AG04449 (cell line): ENCODE data around the gene SPAG17.
A peak's percentile ranks its signal among the peaks of the same experiment; 100 is the strongest.

Experiments used
- CTCF ChIA-PET: fragments of 350-600 bp; formaldehyde crosslinking; extraction: SDS; loops from one replicate; lab custom pipeline; 2021; ENCODE audit warnings: antibody characterized with exemption; lab: Yijun Ruan, JAX
- POLR2A ChIA-PET: fragments of 400-600, 350-600 bp; formaldehyde crosslinking; extraction: SDS; loops from one replicate; lab custom pipeline; 2020; ENCODE audit warnings: antibody characterized with exemption, inconsistent platforms; lab: Yijun Ruan, JAX
- DNase-seq: peaks from one replicate; pipeline ENCODE4 v3.0.0-alpha.2; 2010; ENCODE audit warnings: low read depth, low spot score
- H3K4me3 ChIP-seq: 2 replicates; pipeline ENCODE4 v1.5.1; 2011; ENCODE audit warnings: low read depth, mild to moderate bottlenecking, control low read depth, low read length
- TF ChIP-seq, protein P1 (sequence below): IDR thresholded peaks from one replicate; pipeline ENCODE4 v1.5.1; 2011; ENCODE audit warnings: mild to moderate bottlenecking, moderate library complexity, low read length, control low read depth, inconsistent platforms; ENCODE audit not compliant: insufficient read depth; ENCODE audit errors: missing control alignments

The SPAG17 gene

DNA sequence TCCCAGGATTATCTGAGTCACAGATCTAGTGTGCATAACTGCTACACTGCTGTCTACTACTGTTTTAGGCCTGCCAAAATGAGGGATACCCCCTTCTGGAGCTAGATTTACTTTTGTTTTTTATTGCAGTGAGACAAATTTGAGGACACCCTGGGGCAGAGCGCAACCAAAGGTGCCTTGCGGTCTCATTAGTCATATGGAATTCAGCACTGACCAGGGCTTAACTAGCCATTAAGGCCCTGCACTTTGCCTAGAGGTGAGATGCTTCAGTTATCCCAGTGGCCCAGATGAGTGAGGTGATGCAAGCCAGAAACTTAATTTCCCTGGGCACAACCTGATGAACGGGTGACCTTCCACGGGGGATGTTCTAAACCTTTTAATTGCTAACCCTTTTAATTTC is 998 bp upstream of the SPAG17 start:
- no peak for DNase-seq
- TF ChIP-seq, protein P1, sequence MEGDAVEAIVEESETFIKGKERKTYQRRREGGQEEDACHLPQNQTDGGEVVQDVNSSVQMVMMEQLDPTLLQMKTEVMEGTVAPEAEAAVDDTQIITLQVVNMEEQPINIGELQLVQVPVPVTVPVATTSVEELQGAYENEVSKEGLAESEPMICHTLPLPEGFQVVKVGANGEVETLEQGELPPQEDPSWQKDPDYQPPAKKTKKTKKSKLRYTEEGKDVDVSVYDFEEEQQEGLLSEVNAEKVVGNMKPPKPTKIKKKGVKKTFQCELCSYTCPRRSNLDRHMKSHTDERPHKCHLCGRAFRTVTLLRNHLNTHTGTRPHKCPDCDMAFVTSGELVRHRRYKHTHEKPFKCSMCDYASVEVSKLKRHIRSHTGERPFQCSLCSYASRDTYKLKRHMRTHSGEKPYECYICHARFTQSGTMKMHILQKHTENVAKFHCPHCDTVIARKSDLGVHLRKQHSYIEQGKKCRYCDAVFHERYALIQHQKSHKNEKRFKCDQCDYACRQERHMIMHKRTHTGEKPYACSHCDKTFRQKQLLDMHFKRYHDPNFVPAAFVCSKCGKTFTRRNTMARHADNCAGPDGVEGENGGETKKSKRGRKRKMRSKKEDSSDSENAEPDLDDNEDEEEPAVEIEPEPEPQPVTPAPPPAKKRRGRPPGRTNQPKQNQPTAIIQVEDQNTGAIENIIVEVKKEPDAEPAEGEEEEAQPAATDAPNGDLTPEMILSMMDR = no peak
- ChIA-PET CTCF (no interaction called here), POLR2A (no interaction called here)
- H3K4me3 ChIP-seq = no peak overlapping the region

DNA sequence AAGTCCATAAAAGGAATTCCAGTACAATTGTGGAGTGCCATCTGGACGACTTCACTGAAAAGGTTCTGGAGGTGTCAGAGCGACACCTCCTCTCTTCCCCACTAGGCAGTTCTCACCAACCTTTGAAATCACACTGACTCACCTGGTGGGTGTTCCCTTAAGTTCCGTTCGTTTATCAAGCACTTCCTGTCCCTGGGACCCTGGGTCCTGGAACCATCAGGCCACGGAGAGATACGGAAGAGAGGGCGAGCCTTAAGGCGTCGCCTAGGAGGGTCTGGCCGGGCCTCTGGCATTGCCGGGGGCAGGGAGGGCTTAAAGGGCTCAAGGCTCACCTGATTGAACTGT is 317 bp downstream of the SPAG17 start:
- TF ChIP-seq, protein P1 = no peak
- peak overlapping the region; percentile 54 for H3K4me3 ChIP-seq
- POLR2A ChIA-PET = no interaction called here
- no peak for DNase-seq
- CTCF ChIA-PET = interaction anchor here (1.3 kb wide), 1 partner anchor 12 kb away, joined by 3 read pairs; no protein-coding TSS in a partner anchor

GRCh38 chr1:118183586-118183985 is 1.4 kb downstream of the SPAG17 start:
- no peak for DNase-seq
- TF ChIP-seq, protein P1 = no peak
- POLR2A ChIA-PET = no interaction called here
- H3K4me3 ChIP-seq = no peak overlapping the region
- CTCF ChIA-PET = no interaction called here

GRCh38 chr1:118177998-118178397 is 7.0 kb downstream of the SPAG17 start:
- POLR2A ChIA-PET = no interaction called here

DNA sequence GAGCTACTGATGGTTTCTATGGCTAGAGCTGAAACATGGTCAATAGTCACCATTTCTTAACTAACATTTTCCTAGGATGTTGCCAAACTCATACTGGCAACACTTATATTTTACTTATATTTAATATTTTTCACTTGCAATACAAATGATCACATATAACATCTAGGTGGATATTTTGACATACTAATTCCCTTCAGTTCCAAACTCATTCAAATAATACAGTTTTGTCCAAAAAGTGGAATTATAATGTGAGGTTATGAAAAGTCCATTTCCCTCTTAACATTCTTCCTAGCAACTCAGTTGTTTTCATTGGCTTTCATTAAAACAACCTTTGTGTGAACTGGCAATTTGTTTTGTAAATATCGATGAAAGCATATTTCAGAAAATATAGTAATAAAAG is 16.0 kb downstream of the SPAG17 start:
- no peak overlapping the region for H3K4me3 ChIP-seq
- TF ChIP-seq, protein P1 = no peak
- ChIA-PET CTCF (interaction anchor here (1.4 kb wide), 1 partner anchor 17 kb away, joined by 4 read pairs; no protein-coding TSS in a partner anchor), POLR2A (no interaction called here)
- no peak for DNase-seq

More at GRCh38 chr1:118177998-118178397, 7.0 kb downstream of the SPAG17 start:
- TF ChIP-seq, protein P1 = no peak
- CTCF ChIA-PET = no interaction called here
- DNase-seq = no peak
- no peak overlapping the region for H3K4me3 ChIP-seq

DNA sequence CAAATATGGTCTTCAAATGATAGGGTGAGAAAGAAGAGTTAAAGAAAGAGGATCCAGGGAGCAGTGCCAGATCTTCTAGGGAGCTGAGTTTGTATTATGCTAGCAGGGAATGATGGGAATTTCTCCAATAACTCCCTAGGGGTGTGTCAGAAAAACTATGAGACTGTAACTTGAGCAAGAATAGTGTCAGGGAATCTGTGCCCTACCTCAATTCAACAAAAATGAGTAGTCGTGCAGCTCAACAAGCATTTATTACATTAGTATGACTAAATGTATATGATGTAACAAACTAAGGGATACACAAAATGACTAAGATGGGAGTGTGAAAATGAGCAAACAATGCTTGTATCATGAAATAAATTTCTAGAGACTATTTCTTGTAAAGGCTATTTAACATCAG is 24.2 kb downstream of the SPAG17 start:
- no peak overlapping the region for H3K4me3 ChIP-seq
- TF ChIP-seq, protein P1 = no peak
- ChIA-PET CTCF (interaction anchor here (1.3 to 1.7 kb wide), 2 partner anchors 13 to 84 kb away, joined by 3 to 4 read pairs; no protein-coding TSS in a partner anchor), POLR2A (no interaction called here)
- no peak for DNase-seq
